HEK293 (cell line): ENCODE data around the gene MAZ.

Experiments
- CTCF ChIA-PET: fragments of 350-600 bp; formaldehyde crosslinking; extraction: SDS; loops from one replicate; lab custom pipeline; 2021; ENCODE audit warnings: antibody characterized with exemption; lab: Yijun Ruan, JAX
- POLR2A ChIA-PET: fragments of 300-600 bp; formaldehyde crosslinking; extraction: SDS; loops from one replicate; lab custom pipeline; 2020; ENCODE audit warnings: antibody characterized with exemption, inconsistent platforms; lab: Yijun Ruan, JAX
- H3K27ac ChIP-seq: fragments of 200-500 bp; sonication (Bioruptor generic); 2 replicates; pipeline ENCODE4 v1.5.1; 2014; ENCODE audit warnings: low read depth, low read length, control low read depth, inconsistent platforms; ENCODE audit errors: extremely low read depth
- H3K36me3 ChIP-seq, 2 experiments: fragments of 200-500 bp in 1 of 2; sonication (Bioruptor generic) in 1 of 2; 1 replicate in 1 of 2; 2 replicates in 1 of 2; pipeline ENCODE4 v1.5.1; 2014 to 2017; ENCODE audit warnings: inconsistent platforms in 2 of 2, low read length in 2 of 2; ENCODE audit not compliant: control insufficient read depth in 2 of 2, insufficient read depth in 1 of 2
- H3K4me1 ChIP-seq: fragments of 200-500 bp; sonication (Bioruptor generic); 2 replicates; pipeline ENCODE4 v1.5.1; 2014; ENCODE audit warnings: mild to moderate bottlenecking, low read length, inconsistent platforms; ENCODE audit not compliant: control insufficient read depth, insufficient read depth
- H3K4me3 ChIP-seq: 2 replicates; pipeline ENCODE4 v1.5.1; 2011; ENCODE audit warnings: low read depth, mild to moderate bottlenecking, control low read depth, low read length, moderate library complexity
- H3K9me3 ChIP-seq: fragments of 200-500 bp; sonication (Bioruptor generic); 2 replicates; pipeline ENCODE4 v1.5.1; 2014; ENCODE audit warnings: low read depth, low read length, inconsistent platforms; ENCODE audit not compliant: control insufficient read depth, insufficient read depth
- BCL11B ChIP-seq: fragments of 450-650 bp; formaldehyde crosslinking; IDR thresholded peaks from 2 replicates; pipeline ENCODE4 v1.5.1; 2016; ENCODE audit warnings: low read depth, missing biosample characterization, missing genetic modification characterization
- HOXC10 ChIP-seq: sonication (generic); formaldehyde crosslinking; IDR thresholded peaks from 2 replicates; pipeline ENCODE4 v1.8.1; 2023; ENCODE audit warnings: mild to moderate bottlenecking, missing genetic modification reagents
- MZF1 ChIP-seq: fragments of 450-650 bp; formaldehyde crosslinking; IDR thresholded peaks from 2 replicates; pipeline ENCODE4 v1.5.1; 2017; ENCODE audit warnings: missing biosample characterization, missing genetic modification characterization, borderline replicate concordance
- ZBTB21 ChIP-seq: fragments of 450-650 bp; formaldehyde crosslinking; IDR thresholded peaks from 2 replicates; pipeline ENCODE4 v1.5.1; 2017; ENCODE audit warnings: missing biosample characterization, missing genetic modification characterization
- ZBTB7A ChIP-seq: fragments of 450-650 bp; formaldehyde crosslinking; IDR thresholded peaks from 2 replicates; pipeline ENCODE4 v1.5.1; 2016; ENCODE audit warnings: low read depth, missing biosample characterization, missing genetic modification characterization
- ZFHX2 ChIP-seq: fragments of 450-650 bp; formaldehyde crosslinking; conservative IDR thresholded peaks from 2 replicates; pipeline ENCODE4 v1.5.1; 2016; ENCODE audit warnings: missing biosample characterization, missing genetic modification characterization
- ZIC2 ChIP-seq: fragments of 450-650 bp; formaldehyde crosslinking; IDR thresholded peaks from 2 replicates; pipeline ENCODE4 v1.5.1; 2016; ENCODE audit warnings: missing biosample characterization, missing genetic modification characterization
- ZNF10 ChIP-seq: fragments of 450-650 bp; formaldehyde crosslinking; IDR thresholded peaks from 2 replicates; pipeline ENCODE4 v1.5.1; 2017; ENCODE audit warnings: missing biosample characterization, missing genetic modification characterization
- ZNF211 ChIP-seq: fragments of 450-650 bp; formaldehyde crosslinking; IDR thresholded peaks from 2 replicates; pipeline ENCODE4 v1.5.1; 2016; ENCODE audit warnings: low read depth, missing biosample characterization, missing genetic modification characterization
- ZNF302 ChIP-seq: fragments of 450-650 bp; formaldehyde crosslinking; IDR thresholded peaks from 2 replicates; pipeline ENCODE4 v1.5.1; 2016; ENCODE audit warnings: missing biosample characterization, missing genetic modification characterization, low read depth
- ZNF354C ChIP-seq: fragments of 450-650 bp; formaldehyde crosslinking; IDR thresholded peaks from 2 replicates; pipeline ENCODE4 v1.5.1; 2016; ENCODE audit warnings: missing biosample characterization, missing genetic modification characterization, low read depth, borderline replicate concordance
- ZNF585B ChIP-seq: fragments of 450-650 bp; formaldehyde crosslinking; IDR thresholded peaks from 2 replicates; pipeline ENCODE4 v1.5.1; 2016; ENCODE audit warnings: missing biosample characterization, missing genetic modification characterization
- ZNF776 ChIP-seq: fragments of 450-650 bp; formaldehyde crosslinking; IDR thresholded peaks from 2 replicates; pipeline ENCODE4 v1.5.0; 2017; ENCODE audit warnings: missing biosample characterization, missing genetic modification characterization, borderline replicate concordance
- ZNF777 ChIP-seq: fragments of 450-650 bp; formaldehyde crosslinking; IDR thresholded peaks from 2 replicates; pipeline ENCODE4 v1.5.1; 2017; ENCODE audit warnings: missing biosample characterization, missing genetic modification characterization, borderline replicate concordance
- TF ChIP-seq, protein P1 (sequence below): fragments of 450-650 bp; formaldehyde crosslinking; IDR thresholded peaks from 2 replicates; pipeline ENCODE4 v1.5.1; 2016; ENCODE audit warnings: missing biosample characterization, missing genetic modification characterization
- TF ChIP-seq, protein P2 (sequence below): fragments of 450-650 bp; formaldehyde crosslinking; IDR thresholded peaks from 2 replicates; pipeline ENCODE4 v1.5.1; 2016; ENCODE audit warnings: missing biosample characterization, missing genetic modification characterization
- TF ChIP-seq, protein P3 (sequence below): fragments of 450-650 bp; formaldehyde crosslinking; IDR thresholded peaks from 2 replicates; pipeline ENCODE4 v1.5.1; 2016; ENCODE audit warnings: missing biosample characterization, missing genetic modification characterization, low read depth

The MAZ gene

DNA sequence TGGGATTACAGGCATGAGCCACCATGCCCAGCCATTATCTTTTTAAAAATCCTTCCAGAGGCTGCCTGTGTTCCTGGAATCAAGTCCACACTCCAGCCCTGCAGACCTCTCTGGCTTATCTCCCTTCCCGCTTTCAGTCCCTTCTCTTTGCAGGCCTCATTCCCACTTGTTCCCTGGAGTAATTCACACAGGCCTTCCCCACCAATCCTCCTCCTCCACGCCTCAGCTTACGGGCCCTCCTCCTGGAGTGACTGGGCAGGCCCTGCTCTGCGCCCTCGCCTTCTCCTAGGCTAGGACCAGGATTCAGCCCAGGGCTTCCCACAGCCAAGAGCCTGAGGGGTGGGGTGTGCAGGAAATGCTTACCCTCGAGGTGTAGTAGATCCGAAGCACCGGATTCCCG is 53.9 kb downstream of the MAZ start:
- TF ChIP-seq ZBTB7A (tag by site-specific recombination) (no peak), ZIC2 (tag by site-specific recombination) (no peak), ZNF585B (tag by site-specific recombination) (no peak), ZNF776 (no peak), ZNF777 (tag by site-specific recombination) (no peak), ZFHX2 (tag by site-specific recombination) (no peak), MZF1 (tag by site-specific recombination) (no peak), ZNF302 (tag by site-specific recombination) (no peak), ZNF354C (tag by site-specific recombination) (no peak), ZNF211 (tag by site-specific recombination) (no peak), HOXC10 (CRISPR knock-in tag) (no peak), ZBTB21 (tag by site-specific recombination) (no peak), ZNF10 (no peak), BCL11B (tag by site-specific recombination) (no peak)
- TF ChIP-seq, protein P1, sequence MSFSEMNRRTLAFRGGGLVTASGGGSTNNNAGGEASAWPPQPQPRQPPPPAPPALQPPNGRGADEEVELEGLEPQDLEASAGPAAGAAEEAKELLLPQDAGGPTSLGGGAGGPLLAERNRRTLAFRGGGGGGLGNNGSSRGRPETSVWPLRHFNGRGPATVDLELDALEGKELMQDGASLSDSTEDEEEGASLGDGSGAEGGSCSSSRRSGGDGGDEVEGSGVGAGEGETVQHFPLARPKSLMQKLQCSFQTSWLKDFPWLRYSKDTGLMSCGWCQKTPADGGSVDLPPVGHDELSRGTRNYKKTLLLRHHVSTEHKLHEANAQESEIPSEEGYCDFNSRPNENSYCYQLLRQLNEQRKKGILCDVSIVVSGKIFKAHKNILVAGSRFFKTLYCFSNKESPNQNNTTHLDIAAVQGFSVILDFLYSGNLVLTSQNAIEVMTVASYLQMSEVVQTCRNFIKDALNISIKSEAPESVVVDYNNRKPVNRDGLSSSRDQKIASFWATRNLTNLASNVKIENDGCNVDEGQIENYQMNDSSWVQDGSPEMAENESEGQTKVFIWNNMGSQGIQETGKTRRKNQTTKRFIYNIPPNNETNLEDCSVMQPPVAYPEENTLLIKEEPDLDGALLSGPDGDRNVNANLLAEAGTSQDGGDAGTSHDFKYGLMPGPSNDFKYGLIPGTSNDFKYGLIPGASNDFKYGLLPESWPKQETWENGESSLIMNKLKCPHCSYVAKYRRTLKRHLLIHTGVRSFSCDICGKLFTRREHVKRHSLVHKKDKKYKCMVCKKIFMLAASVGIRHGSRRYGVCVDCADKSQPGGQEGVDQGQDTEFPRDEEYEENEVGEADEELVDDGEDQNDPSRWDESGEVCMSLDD (tag by site-specific recombination) = no peak
- TF ChIP-seq, protein P2, sequence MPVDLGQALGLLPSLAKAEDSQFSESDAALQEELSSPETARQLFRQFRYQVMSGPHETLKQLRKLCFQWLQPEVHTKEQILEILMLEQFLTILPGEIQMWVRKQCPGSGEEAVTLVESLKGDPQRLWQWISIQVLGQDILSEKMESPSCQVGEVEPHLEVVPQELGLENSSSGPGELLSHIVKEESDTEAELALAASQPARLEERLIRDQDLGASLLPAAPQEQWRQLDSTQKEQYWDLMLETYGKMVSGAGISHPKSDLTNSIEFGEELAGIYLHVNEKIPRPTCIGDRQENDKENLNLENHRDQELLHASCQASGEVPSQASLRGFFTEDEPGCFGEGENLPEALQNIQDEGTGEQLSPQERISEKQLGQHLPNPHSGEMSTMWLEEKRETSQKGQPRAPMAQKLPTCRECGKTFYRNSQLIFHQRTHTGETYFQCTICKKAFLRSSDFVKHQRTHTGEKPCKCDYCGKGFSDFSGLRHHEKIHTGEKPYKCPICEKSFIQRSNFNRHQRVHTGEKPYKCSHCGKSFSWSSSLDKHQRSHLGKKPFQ = no peak
- TF ChIP-seq, protein P3, sequence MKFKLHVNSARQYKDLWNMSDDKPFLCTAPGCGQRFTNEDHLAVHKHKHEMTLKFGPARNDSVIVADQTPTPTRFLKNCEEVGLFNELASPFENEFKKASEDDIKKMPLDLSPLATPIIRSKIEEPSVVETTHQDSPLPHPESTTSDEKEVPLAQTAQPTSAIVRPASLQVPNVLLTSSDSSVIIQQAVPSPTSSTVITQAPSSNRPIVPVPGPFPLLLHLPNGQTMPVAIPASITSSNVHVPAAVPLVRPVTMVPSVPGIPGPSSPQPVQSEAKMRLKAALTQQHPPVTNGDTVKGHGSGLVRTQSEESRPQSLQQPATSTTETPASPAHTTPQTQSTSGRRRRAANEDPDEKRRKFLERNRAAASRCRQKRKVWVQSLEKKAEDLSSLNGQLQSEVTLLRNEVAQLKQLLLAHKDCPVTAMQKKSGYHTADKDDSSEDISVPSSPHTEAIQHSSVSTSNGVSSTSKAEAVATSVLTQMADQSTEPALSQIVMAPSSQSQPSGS (tag by site-specific recombination) = no peak
- Histone ChIP-seq H3K4me1 (no peaks in the 10 kb centered on the region), H3K9me3 (no peaks in the 10 kb centered on the region), H3K4me3 (no peak overlapping the region), H3K27ac (no peak overlapping the region), H3K36me3 (peaks cover 4 to 37% of the 10 kb centered on the region in 2 experiments; a peak in 2 of 3 replicates)
- POLR2A ChIA-PET = interaction anchor here (0.9 kb wide), 1 partner anchor 135 kb away, joined by 3 read pairs; the partner anchor contains the start of genes HIRIP3 and INO80E
- CTCF ChIA-PET = interaction anchor here (0.6 to 6.4 kb wide), 2 partner anchors 11 to 56 kb away, joined by 3 to 58 read pairs; no protein-coding TSS in a partner anchor
